B cell (primary cell): ENCODE data around the gene RHOT2. TPM values are rescaled to one million over a fixed set of nuclear protein-coding genes. Genes with fewer than 3 reads are reported as not detected.

Experiments used
- ATAC-seq: fragments of 200-7000 bp; cut with Tn5 transposase; one replicate; pipeline ENCODE4 v1.10.0; 2021; ENCODE audit warnings: low read depth, mild to moderate bottlenecking, moderate number of reproducible peaks, moderate library complexity
- CTCF ChIA-PET: fragments of 350-600 bp; sonication (Branson Sonifier 250); formaldehyde crosslinking; loops from one replicate; lab custom pipeline; 2021; ENCODE audit warnings: antibody characterized with exemption, inconsistent platforms; lab: Charles Lee
- POLR2A ChIA-PET: fragments of 350-600 bp; sonication (Branson Sonifier 250); formaldehyde crosslinking; loops from one replicate; lab custom pipeline; 2021; ENCODE audit warnings: antibody characterized with exemption; lab: Charles Lee
- DNase-seq: peaks from one replicate; pipeline ENCODE4 v3.0.0; 2013
- H2AFZ ChIP-seq: 2 replicates; pipeline ENCODE4 v1.6.1; 2012; ENCODE audit warnings: mild to moderate bottlenecking, low read depth, low read length; ENCODE audit not compliant: insufficient read depth, poor library complexity, severe bottlenecking
- H3K27ac ChIP-seq, 2 donors: 1 replicate in 1 of 2; 2 replicates in 1 of 2; pipeline ENCODE4 v1.5.1; 2012 to 2013; ENCODE audit warnings: low read length in 2 of 2, mild to moderate bottlenecking in 2 of 2, moderate library complexity in 1 of 2
- H3K27me3 ChIP-seq, 4 experiments: fragments of 200-600 bp in 1 of 4; sonication (generic) in 1 of 4; replicated peaks in 1 of 4; 1 replicate in 2 of 4; 2 replicates in 2 of 4; pipeline versions ENCODE4 v1.6.1 to v1.7.0; 2013 to 2016; ENCODE audit warnings: low read length in 3 of 4, mild to moderate bottlenecking in 2 of 4, mixed read lengths in 1 of 4, moderate library complexity in 1 of 4; ENCODE audit not compliant: insufficient read depth in 4 of 4, control insufficient read depth in 3 of 4; ENCODE audit errors: control extremely low read depth in 1 of 4
- H3K36me3 ChIP-seq, 2 experiments: replicated peaks in 1 of 2; 1 replicate in 1 of 2; 2 replicates in 1 of 2; pipeline versions ENCODE4 v1.6.1 to v1.7.1; 2013; ENCODE audit warnings: low read length in 1 of 2; ENCODE audit not compliant: insufficient read depth in 2 of 2, control insufficient read depth in 1 of 2; ENCODE audit errors: control extremely low read depth in 1 of 2, extremely low read depth in 1 of 2
- H3K4me1 ChIP-seq, 2 donors: fragments of 200-600 bp in 1 of 2; sonication (generic) in 1 of 2; 1 replicate in 1 of 2; 2 replicates in 1 of 2; pipeline versions ENCODE4 v1.5.1 to v1.6.1; 2013 to 2017; ENCODE audit warnings: low read length in 2 of 2; ENCODE audit not compliant: control insufficient read depth in 2 of 2, insufficient read depth in 2 of 2
- H3K4me2 ChIP-seq: replicated peaks from 2 replicates; pipeline ENCODE3; 2012; ENCODE audit warnings: mild to moderate bottlenecking, low read depth, low read length; ENCODE audit not compliant: poor library complexity, severe bottlenecking
- H3K4me3 ChIP-seq, 5 experiments: fragments of 200-600 bp in 1 of 5; sonication (generic) in 1 of 5; 1 replicate in 3 of 5; 2 replicates in 2 of 5; pipeline versions ENCODE4 v1.5.1 to v1.7.0; 2011 to 2016; ENCODE audit warnings: low read length in 4 of 5, mild to moderate bottlenecking in 4 of 5, low read depth in 2 of 5, control low read depth in 1 of 5, moderate library complexity in 1 of 5; ENCODE audit not compliant: insufficient read depth in 1 of 5; ENCODE audit errors: control extremely low read depth in 1 of 5, extremely low read depth in 1 of 5
- H3K79me2 ChIP-seq: fragments of 200-600 bp; sonication (generic); one replicate; pipeline ENCODE4 v1.6.0; 2016; ENCODE audit warnings: low read length; ENCODE audit not compliant: control insufficient read depth, insufficient read depth
- H3K9ac ChIP-seq: fragments of 200-600 bp; sonication (generic); 2 replicates; pipeline ENCODE4 v1.6.1; 2017; ENCODE audit warnings: mild to moderate bottlenecking, low read length, moderate library complexity
- H3K9me3 ChIP-seq, 3 donors: one replicate each; pipeline versions ENCODE4 v1.6.1 to v1.7.1; 2013; ENCODE audit warnings: low read length in 2 of 3; ENCODE audit not compliant: control insufficient read depth in 2 of 3, insufficient read depth in 1 of 3; ENCODE audit errors: control extremely low read depth in 1 of 3
- H4K20me1 ChIP-seq: 2 replicates; pipeline ENCODE4 v1.6.0; 2012; ENCODE audit warnings: mild to moderate bottlenecking, low read length; ENCODE audit not compliant: insufficient read depth, control insufficient read depth, poor library complexity, severe bottlenecking
- H3K27ac Mint-ChIP-seq: one replicate; pipeline ENCODE4 v1.8.0; 2021; ENCODE audit warnings: mixed read lengths
- H3K27me3 Mint-ChIP-seq: one replicate; pipeline ENCODE4 v1.8.0; 2021; ENCODE audit warnings: mixed read lengths
- H3K4me1 Mint-ChIP-seq: one replicate; pipeline ENCODE4 v1.8.0; 2021; ENCODE audit warnings: mixed read lengths
- H3K4me3 Mint-ChIP-seq: one replicate; pipeline ENCODE4 v1.8.0; 2021; ENCODE audit warnings: mixed read lengths
- H3K9me3 Mint-ChIP-seq: one replicate; pipeline ENCODE4 v1.8.0; 2022; ENCODE audit warnings: mixed read lengths; ENCODE audit not compliant: insufficient read depth
- EZH2 ChIP-seq: IDR thresholded peaks from 2 replicates; pipeline ENCODE4 v1.6.1; 2012; ENCODE audit warnings: borderline replicate concordance, low read depth, mild to moderate bottlenecking, moderate library complexity, low read length; ENCODE audit not compliant: insufficient read depth, poor library complexity, severe bottlenecking
- WGBS: methylation state at CpG from one replicate; pipeline ENCODE4 v1.1.5; 2013; ENCODE audit warnings: missing lambda C conversion rate; ENCODE audit not compliant: insufficient coverage; 5-methylcytosine and 5-hydroxymethylcytosine counted together
- intact Hi-C: fragments of 100-400 bp; cut with micrococcal nuclease; formaldehyde crosslinking; loops from one replicate; pipeline ENCODE4 v1.10.0; 2022
- polyA plus RNA-seq: library from polyadenylated mRNA; depleted of rRNA; stranded (reverse); fragments of >200 nt; gene quantifications from 2 replicates; pipeline ENCODE4 v1.2.3, GENCODE V29; 2012
- total RNA-seq, 2 donors: library from RNA; stranded (reverse); fragments of 120-200 nt in 1 of 2; gene quantifications; 1 replicate in 1 of 2; 2 replicates in 1 of 2; pipeline versions ENCODE4 v1.2.3 to v1.2.4, GENCODE V29; 2013 to 2022
- TF ChIP-seq, protein P1 (sequence below): fragments of 200-600 bp; IDR thresholded peaks from one replicate; pipeline ENCODE4 v1.8.0; 2022; ENCODE audit warnings: antibody characterized with exemption, mild to moderate bottlenecking

The RHOT2 gene
- total and polyA plus RNA-seq, 2 donors (not counting 1 experiment from before 2014, with no cell fraction given) = 207 to 461 TPM

DNA sequence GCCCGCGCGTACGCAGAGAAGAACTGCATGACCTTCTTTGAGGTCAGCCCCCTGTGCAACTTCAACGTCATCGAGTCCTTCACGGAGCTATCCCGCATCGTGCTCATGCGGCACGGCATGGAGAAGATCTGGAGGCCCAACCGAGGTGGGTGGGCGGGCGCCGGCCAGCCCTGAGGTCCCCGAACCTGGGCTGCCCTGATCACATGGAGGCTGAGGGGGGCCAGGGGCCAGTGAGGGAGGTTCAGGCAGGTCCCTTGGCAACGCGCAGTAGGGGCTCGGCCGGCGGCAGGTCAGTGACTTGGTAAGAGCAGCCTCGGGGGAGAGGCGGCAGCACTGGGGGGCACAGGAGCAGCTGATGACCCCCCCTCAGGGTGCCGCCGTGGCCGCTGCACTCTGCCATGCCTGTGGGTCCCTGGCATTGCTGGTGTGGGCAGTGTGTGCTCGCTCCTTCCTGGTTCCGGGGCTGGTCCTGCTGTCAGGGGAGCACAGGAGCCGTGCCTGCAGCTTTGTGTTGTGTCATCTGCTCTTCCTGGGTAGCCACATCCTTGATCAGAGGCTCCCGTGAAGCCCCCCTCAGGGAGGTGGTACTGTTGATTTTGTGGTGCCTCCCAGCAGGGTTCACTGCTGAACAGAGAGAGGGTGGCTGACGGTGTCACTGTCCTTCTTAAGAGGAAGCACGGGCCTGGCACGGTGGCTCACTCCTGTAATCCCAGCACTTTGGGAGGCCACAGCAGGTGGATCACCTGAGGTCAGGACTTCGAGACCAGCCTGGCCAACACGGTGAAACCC, 41.8 kb upstream of the RHOT2 start:
- ChIA-PET POLR2A (no interaction called here), CTCF (no interaction called here)
- no peaks in the 10 kb centered on the region for H3K9me3 ChIP-seq
- no peak overlapping the region for H2AFZ ChIP-seq
- intact Hi-C loops = no loop called here
- no peaks in the 10 kb centered on the region for H3K79me2 ChIP-seq
- ATAC-seq = no peak
- Mint-ChIP-seq H3K4me1 (no peaks in the 10 kb centered on the region), H3K9me3 (no peaks in the 10 kb centered on the region), H3K27me3 (no peaks in the 10 kb centered on the region), H3K27ac (no peak overlapping the region), H3K4me3 (no peak overlapping the region)
- no peaks in the 10 kb centered on the region for H3K4me1 ChIP-seq
- no peaks in the 10 kb centered on the region for H4K20me1 ChIP-seq
- no peak overlapping the region for H3K9ac ChIP-seq
- DNase-seq = no peak
- no peak overlapping the region for H3K4me2 ChIP-seq
- TF ChIP-seq, protein P1, sequence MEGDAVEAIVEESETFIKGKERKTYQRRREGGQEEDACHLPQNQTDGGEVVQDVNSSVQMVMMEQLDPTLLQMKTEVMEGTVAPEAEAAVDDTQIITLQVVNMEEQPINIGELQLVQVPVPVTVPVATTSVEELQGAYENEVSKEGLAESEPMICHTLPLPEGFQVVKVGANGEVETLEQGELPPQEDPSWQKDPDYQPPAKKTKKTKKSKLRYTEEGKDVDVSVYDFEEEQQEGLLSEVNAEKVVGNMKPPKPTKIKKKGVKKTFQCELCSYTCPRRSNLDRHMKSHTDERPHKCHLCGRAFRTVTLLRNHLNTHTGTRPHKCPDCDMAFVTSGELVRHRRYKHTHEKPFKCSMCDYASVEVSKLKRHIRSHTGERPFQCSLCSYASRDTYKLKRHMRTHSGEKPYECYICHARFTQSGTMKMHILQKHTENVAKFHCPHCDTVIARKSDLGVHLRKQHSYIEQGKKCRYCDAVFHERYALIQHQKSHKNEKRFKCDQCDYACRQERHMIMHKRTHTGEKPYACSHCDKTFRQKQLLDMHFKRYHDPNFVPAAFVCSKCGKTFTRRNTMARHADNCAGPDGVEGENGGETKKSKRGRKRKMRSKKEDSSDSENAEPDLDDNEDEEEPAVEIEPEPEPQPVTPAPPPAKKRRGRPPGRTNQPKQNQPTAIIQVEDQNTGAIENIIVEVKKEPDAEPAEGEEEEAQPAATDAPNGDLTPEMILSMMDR = no peak
- no peak for TF ChIP-seq EZH2
- no peak overlapping the region for H3K27ac ChIP-seq
- WGBS = 95% methylated on average over 34 of the region's 35 CpGs
- peaks cover 0 to 12% of the 10 kb centered on the region in 2 experiments for H3K36me3 ChIP-seq
- no peak overlapping the region for H3K4me3 ChIP-seq
- H3K27me3 ChIP-seq = no peaks in the 10 kb centered on the region

DNA sequence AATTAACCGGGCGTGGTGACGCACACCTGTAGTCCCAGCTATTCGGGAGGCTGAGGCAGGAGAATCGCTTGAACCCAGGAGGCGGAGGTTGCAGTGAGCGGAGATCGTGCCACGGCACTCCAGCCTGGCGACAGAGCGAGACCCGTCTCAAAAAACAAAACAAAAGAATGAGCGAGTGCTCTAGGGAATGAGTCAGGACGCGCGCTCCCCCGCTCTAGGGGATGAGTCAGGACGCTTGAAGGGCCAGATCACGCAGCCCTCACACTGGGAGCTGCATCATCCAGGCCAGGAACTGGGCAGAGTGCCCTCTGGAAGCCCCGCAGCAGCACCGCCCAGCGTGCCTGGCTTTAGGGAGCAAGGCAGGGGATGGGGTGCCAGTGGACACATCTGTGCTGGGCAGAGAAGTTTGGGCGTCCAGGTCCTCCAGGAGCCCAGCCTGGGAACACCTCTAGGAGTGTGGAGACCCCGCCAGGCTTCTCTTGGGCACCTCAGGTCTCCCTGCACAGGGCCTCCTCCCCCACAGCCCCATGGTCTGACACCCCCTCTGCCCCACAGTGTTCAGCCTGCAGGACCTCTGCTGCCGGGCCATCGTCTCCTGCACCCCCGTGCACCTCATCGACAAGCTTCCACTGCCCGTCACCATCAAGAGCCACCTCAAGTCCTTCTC, 41.0 kb upstream of the RHOT2 start:
- ATAC-seq (no peak), DNase-seq (no peak)
- no peaks in the 10 kb centered on the region for H3K79me2 ChIP-seq
- Mint-ChIP-seq H3K9me3 (no peaks in the 10 kb centered on the region), H3K27me3 (no peaks in the 10 kb centered on the region), H3K27ac (no peak overlapping the region), H3K4me3 (no peak overlapping the region), H3K4me1 (no peaks in the 10 kb centered on the region)
- intact Hi-C loops = no loop called here
- TF ChIP-seq, protein P1 = no peak
- TF ChIP-seq EZH2 = no peak
- peaks cover 0 to 12% of the 10 kb centered on the region in 2 experiments for H3K36me3 ChIP-seq
- ChIA-PET POLR2A (no interaction called here), CTCF (no interaction called here)
- no peak overlapping the region for H3K4me2 ChIP-seq
- H3K27ac ChIP-seq = no peak overlapping the region
- H3K4me3 ChIP-seq = no peak overlapping the region
- H3K9me3 ChIP-seq = no peaks in the 10 kb centered on the region
- WGBS = 94% methylated on average over 29 of the region's 29 CpGs
- no peaks in the 10 kb centered on the region for H3K4me1 ChIP-seq
- H3K9ac ChIP-seq = no peak overlapping the region
- H4K20me1 ChIP-seq = no peaks in the 10 kb centered on the region
- no peaks in the 10 kb centered on the region for H3K27me3 ChIP-seq
- H2AFZ ChIP-seq = no peak overlapping the region
